H1 (cell line): ENCODE data around the gene TSGA10.

Experiments
- EGR1 ChIP-seq: IDR thresholded peaks from 2 replicates; pipeline ENCODE4 v1.6.1; 2011; ENCODE audit warnings: low read depth, low read length, borderline replicate concordance
- EP300 ChIP-seq, 2 experiments: IDR thresholded peaks; 1 replicate in 1 of 2; 2 replicates in 1 of 2; pipeline ENCODE4 v1.6.1; 2011 to 2012; ENCODE audit warnings: low read depth in 2 of 2, low read length in 2 of 2, mild to moderate bottlenecking in 2 of 2, borderline replicate concordance in 1 of 2, inconsistent platforms in 1 of 2, moderate library complexity in 1 of 2
- EZH2 ChIP-seq: fragments of 200-600 bp; sonication (generic); IDR thresholded peaks from 2 replicates; pipeline ENCODE4 v1.7.1; 2012; ENCODE audit warnings: low read depth, mild to moderate bottlenecking, moderate library complexity, low read length, inconsistent platforms; ENCODE audit not compliant: severe bottlenecking
- POLR2AphosphoS5 ChIP-seq: IDR thresholded peaks from 2 replicates; pipeline ENCODE4 v1.6.1; 2011; ENCODE audit warnings: low read depth, low read length
- RAD21 ChIP-seq, 2 experiments: IDR thresholded peaks in 1 of 2; conservative IDR thresholded peaks in 1 of 2; 2 replicates each; pipeline ENCODE4 v1.6.1; 2011; ENCODE audit warnings: low read depth in 2 of 2, low read length in 2 of 2, improper control_type of control experiment in 1 of 2, inconsistent platforms in 1 of 2, mild to moderate bottlenecking in 1 of 2, moderate library complexity in 1 of 2
- RBBP5 ChIP-seq: IDR thresholded peaks from 2 replicates; pipeline ENCODE4 v1.7.1; 2012; ENCODE audit warnings: low read depth, mild to moderate bottlenecking, inconsistent platforms, low read length, moderate library complexity, borderline replicate concordance
- RFX5 ChIP-seq: IDR thresholded peaks from 2 replicates; pipeline ENCODE4 v1.6.1; 2011; ENCODE audit warnings: low read depth, low read length, improper control_type of control experiment, borderline replicate concordance
- SP1 ChIP-seq: IDR thresholded peaks from 2 replicates; pipeline ENCODE4 v1.6.1; 2011; ENCODE audit warnings: low read depth, low read length
- SRF ChIP-seq: IDR thresholded peaks from 2 replicates; pipeline ENCODE4 v1.6.1; 2011; ENCODE audit warnings: mild to moderate bottlenecking, low read depth, low read length, moderate library complexity
- TAF1 ChIP-seq: IDR thresholded peaks from 2 replicates; pipeline ENCODE4 v1.6.1; 2011; ENCODE audit warnings: mild to moderate bottlenecking, low read depth, low read length
- TF ChIP-seq, protein P1 (sequence below), 3 experiments: IDR thresholded peaks; 1 replicate in 2 of 3; 2 replicates in 1 of 3; pipeline versions ENCODE4 v1.5.1 to v1.6.1; 2011; ENCODE audit warnings: low read length in 3 of 3, mild to moderate bottlenecking in 3 of 3, inconsistent platforms in 2 of 3, low read depth in 1 of 3, moderate library complexity in 1 of 3; ENCODE audit not compliant: insufficient read depth in 1 of 3; ENCODE audit errors: control extremely low read depth in 1 of 3

DNA sequence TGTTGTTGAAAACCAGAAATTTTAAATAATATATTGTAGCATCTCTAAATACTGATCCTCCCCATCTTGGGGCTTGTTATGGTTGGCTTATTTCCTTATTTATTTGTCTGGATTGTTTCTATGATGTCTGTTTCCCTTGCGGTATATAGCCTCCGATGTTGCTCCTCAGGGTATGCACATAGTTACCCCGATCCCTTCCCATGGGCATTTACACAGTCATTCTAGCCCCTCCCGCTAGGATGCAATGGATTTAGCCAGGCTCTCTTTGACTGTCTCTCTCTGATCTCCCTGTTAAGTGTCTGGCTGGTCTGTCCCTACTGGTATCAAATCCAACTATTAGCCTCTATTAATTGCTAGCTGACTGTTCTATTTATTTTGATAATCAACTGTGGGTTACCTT is 126.9 kb downstream of the TSGA10 start:
- TF ChIP-seq, protein P1, sequence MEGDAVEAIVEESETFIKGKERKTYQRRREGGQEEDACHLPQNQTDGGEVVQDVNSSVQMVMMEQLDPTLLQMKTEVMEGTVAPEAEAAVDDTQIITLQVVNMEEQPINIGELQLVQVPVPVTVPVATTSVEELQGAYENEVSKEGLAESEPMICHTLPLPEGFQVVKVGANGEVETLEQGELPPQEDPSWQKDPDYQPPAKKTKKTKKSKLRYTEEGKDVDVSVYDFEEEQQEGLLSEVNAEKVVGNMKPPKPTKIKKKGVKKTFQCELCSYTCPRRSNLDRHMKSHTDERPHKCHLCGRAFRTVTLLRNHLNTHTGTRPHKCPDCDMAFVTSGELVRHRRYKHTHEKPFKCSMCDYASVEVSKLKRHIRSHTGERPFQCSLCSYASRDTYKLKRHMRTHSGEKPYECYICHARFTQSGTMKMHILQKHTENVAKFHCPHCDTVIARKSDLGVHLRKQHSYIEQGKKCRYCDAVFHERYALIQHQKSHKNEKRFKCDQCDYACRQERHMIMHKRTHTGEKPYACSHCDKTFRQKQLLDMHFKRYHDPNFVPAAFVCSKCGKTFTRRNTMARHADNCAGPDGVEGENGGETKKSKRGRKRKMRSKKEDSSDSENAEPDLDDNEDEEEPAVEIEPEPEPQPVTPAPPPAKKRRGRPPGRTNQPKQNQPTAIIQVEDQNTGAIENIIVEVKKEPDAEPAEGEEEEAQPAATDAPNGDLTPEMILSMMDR (IDR thresholded peaks at IDR 0.05; ENCODE audit: control extremely low read depth in 1 of 3, insufficient read depth in 1 of 3, low read depth in 1 of 3, low read length in 3 of 3): no peak
- TF ChIP-seq RBBP5 (no peak), RFX5 (no peak), SRF (no peak), TAF1 (no peak), POLR2AphosphoS5 (no peak), RAD21 (IDR thresholded peaks at IDR 0.05 in 1 of 2, conservative IDR thresholded peaks at IDR 0.05 in 1 of 2; ENCODE audit: low read depth in 2 of 2, low read length in 2 of 2) (no peak), EGR1 (no peak), EP300 (IDR thresholded peaks at IDR 0.05; ENCODE audit: borderline replicate concordance in 1 of 2, low read depth in 2 of 2, low read length in 2 of 2) (no peak), EZH2 (no peak), SP1 (no peak)
